ENCODE measurements around the gene TTLL13.

- no peak for TF ChIP-seq EZH2 (IDR thresholded peaks at IDR 0.05; ENCODE audit: borderline replicate concordance)
- no peak for TF ChIP-seq CTCF (IDR thresholded peaks at IDR 0.05; ENCODE audit: poor library complexity)
Measured at GRCh38 chr15:90213122-90213817, 36.1 kb upstream of the TTLL13 start.

Data from hepatocyte (in vitro differentiated cells).